Activated CD8-positive, alpha-beta memory T cell treated with anti-CD3 and anti-CD28 coated beads for 36 hours (primary cell): ENCODE results near the gene RNASE7. TPM values are rescaled to one million over a fixed set of nuclear protein-coding genes. Genes with fewer than 3 reads are reported as not detected.

Experiments used
- CTCF ChIA-PET: fragments of 350-600 bp; sonication (Branson Sonifier 250); formaldehyde crosslinking; loops from one replicate; lab custom pipeline; 2021; ENCODE audit warnings: antibody characterized with exemption; lab: Charles Lee
- POLR2A ChIA-PET: fragments of 350-600 bp; sonication (Branson Sonifier 250); formaldehyde crosslinking; loops from one replicate; lab custom pipeline; 2021; ENCODE audit warnings: antibody characterized with exemption; lab: Charles Lee
- total RNA-seq, 2 experiments: library from RNA; stranded (reverse); gene quantifications; one replicate each; pipeline ENCODE4 v1.2.3, GENCODE V29; 2021

The RNASE7 gene
- total RNA-seq, 2 experiments from 2014 or later, result not detected

DNA sequence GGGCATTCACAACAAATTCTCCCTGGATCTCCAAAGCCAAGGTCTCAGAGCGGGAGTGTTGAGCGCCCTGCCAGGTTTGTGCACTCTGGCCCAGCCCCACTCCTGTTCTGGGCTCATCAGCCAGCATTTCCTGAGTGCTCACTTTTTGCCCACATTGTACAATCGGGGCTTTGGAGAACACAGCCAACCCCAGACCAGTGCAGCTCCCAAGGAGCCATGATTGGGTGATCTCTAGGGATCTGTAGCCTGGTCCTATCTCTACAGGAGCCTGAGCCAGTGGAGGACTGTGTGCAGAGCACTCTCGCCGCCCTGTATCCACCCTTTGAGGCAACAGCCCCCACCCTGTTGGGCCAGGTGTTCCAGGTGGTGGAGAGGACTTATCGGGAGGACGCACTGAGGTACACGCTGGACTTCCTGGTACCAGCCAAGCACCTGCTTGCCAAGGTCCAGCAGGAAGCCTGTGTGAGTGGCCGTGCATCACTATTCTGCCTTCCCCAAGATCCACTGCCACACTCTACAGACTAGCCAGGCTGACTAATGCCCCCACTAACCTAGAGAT is 30.7 kb downstream of the RNASE7 start:
- POLR2A ChIA-PET, result no interaction called here
- CTCF ChIA-PET, result interaction anchor here (0.7 to 5.8 kb wide), 4 partner anchors 17 to 58 kb away, joined by 3 to 56 read pairs (median 6); no protein-coding TSS in a partner anchor

GRCh38 chr14:21073921-21074320 is 31.8 kb downstream of the RNASE7 start:
- ChIA-PET CTCF (interaction anchor here (2.0 to 5.8 kb wide), 3 partner anchors 16 to 31 kb away, joined by 5 to 56 read pairs (median 9); no protein-coding TSS in a partner anchor), POLR2A (no interaction called here)

DNA sequence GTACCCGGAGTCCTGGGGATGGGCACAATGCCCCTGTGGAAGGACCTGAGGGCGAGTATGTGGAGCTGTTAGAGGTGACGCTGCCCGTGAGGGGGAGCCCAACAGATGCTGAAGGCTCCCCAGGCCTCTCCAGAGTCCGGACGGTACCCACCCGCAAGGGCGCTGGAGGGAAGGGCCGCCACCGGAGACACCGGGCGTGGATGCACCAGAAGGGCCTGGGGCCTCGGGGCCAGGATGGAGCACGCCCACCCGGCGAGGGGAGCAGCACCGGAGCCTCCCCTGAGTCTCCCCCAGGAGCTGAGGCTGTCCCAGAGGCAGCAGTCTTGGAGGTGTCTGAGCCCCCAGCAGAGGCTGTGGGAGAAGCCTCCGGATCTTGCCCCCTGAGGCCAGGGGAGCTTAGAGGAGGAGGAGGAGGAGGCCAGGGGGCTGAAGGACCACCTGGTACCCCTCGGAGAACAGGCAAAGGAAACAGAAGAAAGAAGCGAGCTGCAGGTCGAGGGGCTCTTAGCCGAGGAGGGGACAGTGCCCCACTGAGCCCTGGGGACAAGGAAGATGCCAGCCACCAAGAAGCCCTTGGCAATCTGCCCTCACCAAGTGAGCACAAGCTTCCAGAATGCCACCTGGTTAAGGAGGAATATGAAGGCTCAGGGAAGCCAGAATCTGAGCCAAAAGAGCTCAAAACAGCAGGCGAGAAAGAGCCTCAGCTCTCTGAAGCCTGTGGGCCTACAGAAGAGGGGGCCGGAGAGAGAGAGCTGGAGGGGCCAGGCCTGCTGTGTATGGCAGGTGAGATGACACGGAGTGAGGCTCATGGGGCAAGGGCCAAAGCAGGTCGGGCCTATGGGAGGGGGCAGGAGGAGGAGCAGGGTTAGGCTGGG is 32.5 kb downstream of the RNASE7 start:
- ChIA-PET POLR2A (no interaction called here), CTCF (interaction anchor here (2.0 to 5.8 kb wide), 2 partner anchors 18 to 30 kb away, joined by 5 to 56 read pairs; no protein-coding TSS in a partner anchor)

GRCh38 chr14:21075719-21076437 is 33.7 kb downstream of the RNASE7 start:
- CTCF ChIA-PET, result interaction anchor here (2.0 to 5.8 kb wide), 2 partner anchors 17 to 29 kb away, joined by 5 to 56 read pairs; no protein-coding TSS in a partner anchor
- POLR2A ChIA-PET, result no interaction called here

DNA sequence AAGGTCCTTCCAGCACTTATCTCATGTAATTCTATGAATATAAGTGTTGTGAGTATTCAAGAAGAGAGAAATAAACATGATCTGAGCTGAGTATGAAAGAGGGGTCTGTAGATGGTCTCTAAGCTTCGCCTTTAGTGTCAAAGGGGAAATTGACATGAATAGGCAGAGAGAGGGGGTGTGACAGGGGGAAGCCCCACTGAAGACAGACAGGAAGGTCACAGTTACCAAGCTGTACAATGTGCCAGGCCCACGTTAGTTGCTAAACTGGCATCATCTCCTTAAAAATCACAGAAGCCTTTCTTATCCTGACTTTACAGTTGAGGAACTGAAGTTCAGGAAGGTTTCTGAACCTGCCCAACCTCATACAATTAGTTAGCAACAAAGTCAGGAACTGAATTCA is 35.5 kb downstream of the RNASE7 start:
- CTCF ChIA-PET, result interaction anchor here (2.3 kb wide), 1 partner anchor 15 kb away, joined by 11 read pairs; no protein-coding TSS in a partner anchor
- POLR2A ChIA-PET, result no interaction called here

DNA sequence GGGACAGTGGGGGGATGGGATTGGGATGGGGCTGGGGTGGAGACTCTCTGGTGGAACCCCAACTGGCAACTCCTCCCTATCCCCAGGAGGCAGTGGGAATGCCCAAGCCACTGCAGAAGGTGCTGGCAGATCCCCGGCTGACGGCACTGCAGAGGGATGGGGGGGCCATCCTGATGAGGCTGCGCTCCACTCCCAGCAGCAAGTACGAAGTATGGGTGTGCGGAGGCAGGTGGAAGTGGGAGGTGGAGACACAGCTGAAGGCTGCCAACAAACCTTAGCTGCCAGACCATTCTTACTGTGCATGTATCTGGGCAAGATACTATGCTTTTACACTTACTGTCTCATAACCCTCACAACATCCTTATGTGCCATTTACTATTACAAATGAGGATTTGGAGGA is 36.1 kb downstream of the RNASE7 start:
- ChIA-PET POLR2A (no interaction called here), CTCF (interaction anchor here (2.3 kb wide), 1 partner anchor 14 kb away, joined by 11 read pairs; no protein-coding TSS in a partner anchor)

- CTCF ChIA-PET, result interaction anchor here (2.3 kb wide), 1 partner anchor 14 kb away, joined by 11 read pairs; no protein-coding TSS in a partner anchor
- POLR2A ChIA-PET, result no interaction called here
These were observed 36.6 kb downstream of the RNASE7 start for GRCh38 chr14:21078726-21079125.

- CTCF ChIA-PET, result interaction anchor here (0.7 to 3.1 kb wide), 2 partner anchors 11 to 22 kb away, joined by 3 to 19 read pairs; no protein-coding TSS in a partner anchor
- POLR2A ChIA-PET, result no interaction called here
These were observed 39.5 kb downstream of the RNASE7 start for GRCh38 chr14:21081521-21082142.

DNA sequence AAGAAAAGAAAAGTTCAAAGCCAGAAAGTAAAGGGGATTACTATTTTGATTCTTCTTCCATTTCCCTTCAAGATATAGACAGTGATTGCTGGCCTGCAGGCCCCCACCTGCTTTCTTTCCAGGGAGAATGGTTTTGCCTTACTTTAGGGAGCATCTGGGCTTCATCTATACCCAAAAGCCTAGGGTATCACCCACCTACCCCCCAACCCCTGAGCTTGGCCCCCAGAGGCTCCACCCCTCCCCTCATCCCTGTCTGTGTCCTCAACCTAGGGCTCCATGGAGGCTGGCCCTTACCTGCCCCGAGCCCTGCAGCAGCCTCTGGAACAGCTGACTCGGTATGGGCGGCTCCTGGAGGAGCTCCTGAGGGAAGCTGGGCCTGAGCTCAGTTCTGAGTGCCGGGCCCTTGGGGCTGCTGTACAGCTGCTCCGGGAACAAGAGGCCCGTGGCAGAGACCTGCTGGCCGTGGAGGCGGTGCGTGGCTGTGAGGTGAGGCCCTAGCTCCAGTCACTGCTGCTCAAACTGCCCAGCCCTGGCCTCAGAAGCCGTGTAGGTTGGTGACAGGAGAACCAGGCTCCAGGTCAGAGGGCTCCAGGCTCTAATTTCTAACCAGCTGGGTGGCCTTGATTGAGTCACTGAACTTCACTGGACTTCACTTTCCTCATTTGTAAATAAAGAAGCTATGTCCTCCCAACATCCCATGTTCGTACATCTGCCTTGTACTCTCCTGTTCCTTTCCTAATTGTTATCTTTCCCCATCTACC is 41.6 kb downstream of the RNASE7 start:
- ChIA-PET CTCF (interaction anchor here (1.0 to 3.1 kb wide), 4 partner anchors 9 to 69 kb away, joined by 3 to 19 read pairs (median 6); no protein-coding TSS in a partner anchor), POLR2A (no interaction called here)

DNA sequence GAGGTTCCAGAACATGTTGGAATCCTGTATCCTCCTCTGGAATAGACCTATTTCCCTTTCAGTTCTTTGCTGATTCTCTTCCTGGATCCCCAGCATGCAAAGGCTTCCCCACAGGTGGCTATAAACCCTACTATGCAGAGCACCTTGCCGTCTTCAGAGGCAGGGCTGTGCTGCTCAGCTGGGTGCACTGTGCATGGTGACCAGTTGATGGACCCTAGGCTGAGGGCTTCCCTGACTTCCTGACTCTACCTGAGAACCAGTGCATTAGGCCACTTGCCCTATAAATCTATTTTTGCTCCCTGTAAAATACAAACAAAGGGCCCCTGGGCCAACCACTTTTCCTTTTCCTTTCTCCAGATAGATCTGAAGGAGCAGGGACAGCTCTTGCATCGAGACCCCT is 42.2 kb downstream of the RNASE7 start:
- POLR2A ChIA-PET, result no interaction called here
- CTCF ChIA-PET, result interaction anchor here (1.0 to 3.1 kb wide), 4 partner anchors 8 to 70 kb away, joined by 3 to 19 read pairs (median 6); no protein-coding TSS in a partner anchor

GRCh38 chr14:21084998-21085853 is 43.1 kb downstream of the RNASE7 start:
- POLR2A ChIA-PET, result no interaction called here
- CTCF ChIA-PET, result interaction anchor here (1.3 to 2.8 kb wide), 2 partner anchors 17 to 70 kb away, joined by 3 to 7 read pairs; no protein-coding TSS in a partner anchor

DNA sequence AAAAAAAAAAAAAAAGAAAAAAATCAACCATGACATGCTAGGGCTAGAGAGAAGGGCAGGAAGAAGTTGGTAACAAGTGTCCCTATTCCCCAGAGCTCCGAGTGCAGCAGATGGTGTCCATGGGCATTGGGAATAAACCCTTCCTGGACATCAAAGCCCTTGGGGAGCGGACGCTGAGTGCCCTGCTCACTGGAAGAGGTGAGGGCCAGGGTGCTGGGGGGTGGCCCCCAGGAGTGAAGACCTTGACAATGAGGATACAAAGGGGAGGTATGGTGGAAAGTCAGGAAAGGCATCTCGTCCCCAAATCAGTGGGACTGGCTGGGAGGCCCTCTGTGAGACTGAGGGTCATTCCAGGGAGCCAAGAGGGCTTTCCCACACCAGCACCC is 44.7 kb downstream of the RNASE7 start:
- CTCF ChIA-PET, result interaction anchor here (1.0 to 3.9 kb wide), 4 partner anchors 16 to 72 kb away, joined by 6 to 27 read pairs (median 9); no protein-coding TSS in a partner anchor
- POLR2A ChIA-PET, result interaction anchor here (0.7 kb wide), 1 partner anchor 16 kb away, joined by 4 read pairs; no protein-coding TSS in a partner anchor

- ChIA-PET CTCF (interaction anchor here (1.0 to 3.9 kb wide), 6 partner anchors 16 to 72 kb away, joined by 4 to 27 read pairs (median 9); no protein-coding TSS in a partner anchor), POLR2A (interaction anchor here (0.7 kb wide), 1 partner anchor 16 kb away, joined by 4 read pairs; no protein-coding TSS in a partner anchor)
These were observed 45.3 kb downstream of the RNASE7 start for GRCh38 chr14:21087294-21088091.

DNA sequence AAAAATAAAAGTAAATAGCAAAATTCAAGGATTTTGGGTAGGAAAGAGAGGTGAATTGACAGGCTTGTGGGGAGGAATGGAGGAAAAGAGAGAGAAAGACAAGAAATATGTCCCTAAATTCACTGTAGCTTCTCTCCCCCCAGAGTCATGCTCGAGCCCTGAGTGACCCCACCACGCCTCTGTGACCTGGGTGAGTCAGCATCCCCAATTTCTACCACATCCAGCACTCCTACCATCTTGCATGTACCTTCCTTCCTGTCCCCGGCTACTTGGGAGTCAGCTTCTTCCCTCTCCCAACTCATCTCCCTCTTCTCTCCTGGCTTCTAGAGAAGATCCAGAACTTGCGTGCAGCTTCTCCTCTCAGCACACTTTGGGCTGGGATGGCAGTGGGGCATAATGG is 46.5 kb downstream of the RNASE7 start:
- CTCF ChIA-PET, result interaction anchor here (1.0 to 3.9 kb wide), 6 partner anchors 9 to 73 kb away, joined by 4 to 27 read pairs (median 8); no protein-coding TSS in a partner anchor
- POLR2A ChIA-PET, result no interaction called here

GRCh38 chr14:21089271-21089670 is 47.1 kb downstream of the RNASE7 start:
- CTCF ChIA-PET, result interaction anchor here (0.6 to 3.9 kb wide), 9 partner anchors 8 to 469 kb away, joined by 3 to 27 read pairs (median 6); partner anchors contain the start of gene ARHGEF40
- POLR2A ChIA-PET, result interaction anchor here (0.7 kb wide), 1 partner anchor 65 kb away, joined by 3 read pairs; no protein-coding TSS in a partner anchor

- POLR2A ChIA-PET, result interaction anchor here (0.7 kb wide), 1 partner anchor 66 kb away, joined by 3 read pairs; no protein-coding TSS in a partner anchor
These were observed 47.7 kb downstream of the RNASE7 start for GRCh38 chr14:21089877-21090193.

More at GRCh38 chr14:21089877-21090193, 47.7 kb downstream of the RNASE7 start:
- CTCF ChIA-PET, result interaction anchor here (0.6 to 3.9 kb wide), 9 partner anchors 8 to 469 kb away, joined by 3 to 27 read pairs (median 6); partner anchors contain the start of gene ARHGEF40
